NB4 (cell line): ENCODE measurements around the gene CRACR2B.

Experiments
- MYC ChIP-seq: IDR thresholded peaks from 2 replicates; pipeline ENCODE4 v1.6.1; 2011; ENCODE audit warnings: low read depth, low read length
- POLR2A ChIP-seq: IDR thresholded peaks from 2 replicates; pipeline ENCODE4 v1.6.1; 2011; ENCODE audit warnings: mild to moderate bottlenecking; ENCODE audit not compliant: insufficient read length; ENCODE audit errors: extremely low read depth
- TF ChIP-seq, protein P1 (sequence below): IDR thresholded peaks from one replicate; pipeline ENCODE4 v1.5.1; 2012; ENCODE audit warnings: low read depth, low read length

DNA sequence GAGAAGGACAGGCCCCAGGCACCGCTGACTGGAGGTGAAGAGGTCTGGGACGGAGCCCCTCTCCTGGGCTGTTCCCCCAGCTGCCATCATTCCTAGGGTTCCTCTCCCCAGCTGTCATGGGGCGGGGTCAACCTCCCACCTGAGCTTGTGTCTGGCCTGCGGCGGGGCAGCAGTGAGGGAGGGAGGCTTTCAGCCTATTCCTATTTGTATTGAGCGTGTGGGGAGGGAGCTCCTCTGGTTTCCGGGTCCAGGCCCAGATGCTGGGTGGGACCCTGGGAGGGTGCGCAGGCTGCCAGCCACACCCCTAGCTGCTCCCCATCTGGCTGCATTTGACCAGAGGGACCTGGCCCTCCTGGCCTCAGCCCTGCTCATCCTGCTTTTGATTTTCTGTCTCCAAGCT lies 28.7 kb downstream of the CRACR2B start:
- no peak for TF ChIP-seq POLR2A
- TF ChIP-seq, protein P1, sequence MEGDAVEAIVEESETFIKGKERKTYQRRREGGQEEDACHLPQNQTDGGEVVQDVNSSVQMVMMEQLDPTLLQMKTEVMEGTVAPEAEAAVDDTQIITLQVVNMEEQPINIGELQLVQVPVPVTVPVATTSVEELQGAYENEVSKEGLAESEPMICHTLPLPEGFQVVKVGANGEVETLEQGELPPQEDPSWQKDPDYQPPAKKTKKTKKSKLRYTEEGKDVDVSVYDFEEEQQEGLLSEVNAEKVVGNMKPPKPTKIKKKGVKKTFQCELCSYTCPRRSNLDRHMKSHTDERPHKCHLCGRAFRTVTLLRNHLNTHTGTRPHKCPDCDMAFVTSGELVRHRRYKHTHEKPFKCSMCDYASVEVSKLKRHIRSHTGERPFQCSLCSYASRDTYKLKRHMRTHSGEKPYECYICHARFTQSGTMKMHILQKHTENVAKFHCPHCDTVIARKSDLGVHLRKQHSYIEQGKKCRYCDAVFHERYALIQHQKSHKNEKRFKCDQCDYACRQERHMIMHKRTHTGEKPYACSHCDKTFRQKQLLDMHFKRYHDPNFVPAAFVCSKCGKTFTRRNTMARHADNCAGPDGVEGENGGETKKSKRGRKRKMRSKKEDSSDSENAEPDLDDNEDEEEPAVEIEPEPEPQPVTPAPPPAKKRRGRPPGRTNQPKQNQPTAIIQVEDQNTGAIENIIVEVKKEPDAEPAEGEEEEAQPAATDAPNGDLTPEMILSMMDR = no peak
- TF ChIP-seq MYC = no peak
